ENCODE measurements around the gene BCL2L11. TPM values are rescaled to one million over a fixed set of nuclear protein-coding genes. Genes with fewer than 3 reads are reported as not detected.

Gene BCL2L11
- total RNA-seq, 1 donor from 2014 or later, result 3.7 TPM

DNA sequence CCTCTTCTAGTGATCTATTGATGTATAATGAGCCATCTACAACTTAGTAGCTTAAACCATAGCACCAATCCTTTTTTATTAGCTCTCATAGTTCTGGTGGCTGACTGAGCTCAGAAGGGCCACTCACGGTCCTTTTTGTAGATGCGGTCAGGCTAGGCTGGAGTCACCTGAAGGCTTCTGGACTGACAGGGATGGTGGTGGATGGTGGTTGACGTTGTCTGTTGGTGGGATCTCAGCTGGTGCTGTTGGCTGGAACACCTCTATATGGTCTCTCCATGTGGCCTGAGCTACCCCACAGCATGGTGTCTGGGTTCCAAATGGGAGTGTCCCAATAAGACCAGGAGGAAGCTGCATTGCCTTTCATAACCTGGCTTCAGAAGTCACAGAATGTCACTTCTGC is 68.0 kb downstream of the BCL2L11 start:
- Histone ChIP-seq H3K36me3 (ENCODE audit: control insufficient read depth, insufficient read depth, low read length) (no peaks in the 10 kb centered on the region), H3K27me3 (ENCODE audit: control insufficient read depth, insufficient read depth, low read length) (peaks cover 6% of the 10 kb centered on the region), H3K4me3 (ENCODE audit: low read depth, low read length) (no peak overlapping the region)
- TF ChIP-seq CTCF (IDR thresholded peaks at IDR 0.05; ENCODE audit: insufficient read depth, low read length, severe bottlenecking), result no peak
- DNase-seq (ENCODE audit: low read depth), result no peak
- no peak for FAIRE-seq

GRCh38 chr2:111189106-111189505 is 68.4 kb downstream of the BCL2L11 start:
- H3K4me3 ChIP-seq (ENCODE audit: low read depth, low read length), result no peak overlapping the region
- peaks cover 6% of the 10 kb centered on the region for H3K27me3 ChIP-seq (ENCODE audit: control insufficient read depth, insufficient read depth, low read length)
- no peaks in the 10 kb centered on the region for H3K36me3 ChIP-seq (ENCODE audit: control insufficient read depth, insufficient read depth, low read length)
- DNase-seq (ENCODE audit: low read depth), result no peak
- FAIRE-seq, result no peak
- no peak for TF ChIP-seq CTCF (IDR thresholded peaks at IDR 0.05; ENCODE audit: insufficient read depth, low read length, severe bottlenecking)

DNA sequence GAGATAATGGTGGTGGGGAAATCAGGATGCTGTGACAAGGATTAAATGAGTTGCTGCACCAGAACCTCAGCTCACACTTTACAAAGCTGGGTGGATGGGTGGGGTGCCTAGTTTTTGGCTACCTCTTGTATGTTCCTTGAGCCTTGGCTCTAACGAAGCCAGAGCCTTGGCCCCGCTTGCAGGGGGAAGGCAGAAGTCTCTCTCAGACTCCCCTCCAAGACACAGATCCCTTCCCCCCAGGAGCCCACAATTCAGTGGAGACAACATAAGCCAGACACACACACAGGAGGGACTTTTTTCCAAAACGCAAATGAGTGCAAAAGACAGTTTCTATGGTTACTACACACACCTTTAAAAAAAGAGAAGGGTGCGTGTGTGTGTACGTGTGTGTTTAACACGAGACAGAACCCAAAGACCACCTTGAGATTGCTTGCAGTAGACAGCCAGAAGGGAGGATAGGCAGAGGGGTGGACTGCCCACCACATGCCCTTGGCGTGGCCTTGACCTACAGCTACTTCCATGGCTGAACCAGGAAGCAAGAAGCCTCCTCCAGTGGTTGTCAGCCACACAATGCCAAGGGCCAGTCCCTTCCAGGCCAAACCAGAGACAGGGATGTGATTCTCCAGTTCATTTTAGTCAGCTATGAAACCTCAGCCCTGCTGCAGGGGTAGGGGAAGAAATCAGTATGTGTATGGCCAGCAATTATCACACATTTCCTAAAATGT is 70.3 kb downstream of the BCL2L11 start:
- Histone ChIP-seq H3K27me3 (ENCODE audit: control insufficient read depth, insufficient read depth, low read length) (peaks cover 5% of the 10 kb centered on the region), H3K4me3 (ENCODE audit: low read depth, low read length) (no peak overlapping the region), H3K36me3 (ENCODE audit: control insufficient read depth, insufficient read depth, low read length) (no peaks in the 10 kb centered on the region)
- no peak for TF ChIP-seq CTCF (IDR thresholded peaks at IDR 0.05; ENCODE audit: insufficient read depth, low read length, severe bottlenecking)
- DNase-seq (ENCODE audit: low read depth) (no peak), FAIRE-seq (no peak)

DNA sequence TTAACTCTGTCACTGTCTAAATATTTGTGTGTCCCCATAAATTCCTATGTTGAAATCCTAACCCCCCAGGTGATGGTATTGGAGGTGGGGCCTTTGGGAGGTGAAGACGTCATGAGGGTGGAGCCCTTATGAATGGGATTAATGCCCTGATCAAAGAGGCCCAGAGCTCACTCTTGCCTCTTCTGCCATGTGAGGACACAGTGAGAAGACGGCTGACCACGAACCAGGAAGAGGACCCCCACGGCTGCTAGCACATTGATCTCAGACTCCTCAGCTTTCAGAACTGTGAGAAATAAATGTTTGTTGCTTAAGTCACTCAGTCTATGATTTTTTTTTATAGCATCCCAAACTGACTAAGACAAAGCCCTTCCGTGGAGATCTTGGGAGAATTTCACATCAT is 71.2 kb downstream of the BCL2L11 start:
- Histone ChIP-seq H3K27me3 (ENCODE audit: control insufficient read depth, insufficient read depth, low read length) (peaks cover 5% of the 10 kb centered on the region), H3K36me3 (ENCODE audit: control insufficient read depth, insufficient read depth, low read length) (no peaks in the 10 kb centered on the region), H3K4me3 (ENCODE audit: low read depth, low read length) (no peak overlapping the region)
- no peak for DNase-seq (ENCODE audit: low read depth)
- TF ChIP-seq CTCF (IDR thresholded peaks at IDR 0.05; ENCODE audit: insufficient read depth, low read length, severe bottlenecking), result no peak
- no peak for FAIRE-seq

DNA sequence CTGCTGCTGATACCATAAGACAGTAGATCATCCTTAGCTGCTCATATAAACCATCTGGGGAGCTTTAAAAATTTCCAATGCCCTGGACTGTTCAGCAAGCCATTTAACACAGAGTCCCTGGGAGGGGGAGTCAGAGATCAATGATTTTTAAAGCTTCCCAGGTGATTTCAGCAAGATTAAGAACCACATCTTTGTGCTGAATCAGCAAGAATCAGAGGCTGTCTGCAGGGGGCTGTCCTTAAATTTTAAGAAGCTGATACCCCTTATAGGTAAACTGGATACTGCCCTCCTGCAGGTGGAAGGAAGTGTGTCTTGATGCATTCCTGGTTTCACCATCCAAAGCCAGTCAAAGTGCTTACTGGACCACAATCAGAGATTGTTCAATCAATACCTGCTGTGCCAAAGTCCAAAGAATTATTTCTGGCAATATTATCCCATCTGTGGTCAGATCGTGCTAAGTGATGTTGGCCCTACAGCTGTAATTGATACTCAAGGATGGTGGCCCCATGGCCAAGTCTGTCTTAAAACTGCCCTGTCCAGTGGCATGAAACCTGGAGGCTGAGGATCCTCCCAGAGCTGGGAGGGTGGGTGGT is 72.2 kb downstream of the BCL2L11 start:
- TF ChIP-seq CTCF (IDR thresholded peaks at IDR 0.05; ENCODE audit: insufficient read depth, low read length, severe bottlenecking), result no peak
- Histone ChIP-seq H3K36me3 (ENCODE audit: control insufficient read depth, insufficient read depth, low read length) (no peaks in the 10 kb centered on the region), H3K4me3 (ENCODE audit: low read depth, low read length) (no peak overlapping the region), H3K27me3 (ENCODE audit: control insufficient read depth, insufficient read depth, low read length) (peaks cover 5% of the 10 kb centered on the region)
- FAIRE-seq, result no peak
- no peak for DNase-seq (ENCODE audit: low read depth)

Measured in bronchial epithelial cell (primary cell).